ENCODE results near the gene SPEG.

SPEG gene

DNA sequence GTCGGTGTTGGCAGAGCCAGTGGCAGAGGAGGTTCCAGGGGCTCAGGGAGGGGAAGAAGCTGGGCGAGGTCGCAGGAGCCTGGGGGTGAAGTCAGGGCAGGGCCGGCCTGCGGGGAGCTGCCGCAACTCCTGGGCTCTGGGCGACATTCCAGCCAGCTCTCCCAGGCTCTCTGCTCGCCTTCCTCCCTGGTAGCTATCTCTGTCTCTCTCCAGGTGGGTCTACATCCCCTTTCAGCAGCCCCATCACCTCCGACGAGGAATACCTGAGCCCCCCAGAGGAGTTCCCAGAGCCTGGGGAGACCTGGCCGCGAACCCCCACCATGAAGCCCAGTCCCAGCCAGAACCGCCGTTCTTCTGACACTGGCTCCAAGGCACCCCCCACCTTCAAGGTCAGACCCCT is 27.0 kb downstream of the SPEG start:
- DNase-seq (ENCODE audit: low spot score) = no peak

DNA sequence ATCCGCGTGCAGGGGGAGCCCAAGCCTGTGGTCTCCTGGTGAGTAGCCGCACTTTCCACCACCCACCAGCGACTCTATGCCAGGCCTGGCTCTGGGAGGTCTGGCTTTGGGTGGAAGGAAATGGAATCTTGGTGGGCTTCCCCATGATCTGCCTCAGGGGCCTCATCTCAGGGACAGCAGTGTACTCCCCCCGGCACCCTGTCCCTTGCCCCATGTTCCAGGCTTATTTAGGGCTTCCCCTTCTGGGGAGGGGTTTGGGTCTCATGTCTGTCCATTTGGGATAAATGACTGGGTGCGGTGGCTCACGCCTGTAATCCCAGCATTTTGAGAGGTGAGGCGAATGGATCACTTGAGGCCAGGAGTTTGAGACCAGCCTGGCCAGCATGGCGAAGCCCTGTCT is 27.7 kb downstream of the SPEG start:
- DNase-seq (ENCODE audit: low spot score) = no peak

DNA sequence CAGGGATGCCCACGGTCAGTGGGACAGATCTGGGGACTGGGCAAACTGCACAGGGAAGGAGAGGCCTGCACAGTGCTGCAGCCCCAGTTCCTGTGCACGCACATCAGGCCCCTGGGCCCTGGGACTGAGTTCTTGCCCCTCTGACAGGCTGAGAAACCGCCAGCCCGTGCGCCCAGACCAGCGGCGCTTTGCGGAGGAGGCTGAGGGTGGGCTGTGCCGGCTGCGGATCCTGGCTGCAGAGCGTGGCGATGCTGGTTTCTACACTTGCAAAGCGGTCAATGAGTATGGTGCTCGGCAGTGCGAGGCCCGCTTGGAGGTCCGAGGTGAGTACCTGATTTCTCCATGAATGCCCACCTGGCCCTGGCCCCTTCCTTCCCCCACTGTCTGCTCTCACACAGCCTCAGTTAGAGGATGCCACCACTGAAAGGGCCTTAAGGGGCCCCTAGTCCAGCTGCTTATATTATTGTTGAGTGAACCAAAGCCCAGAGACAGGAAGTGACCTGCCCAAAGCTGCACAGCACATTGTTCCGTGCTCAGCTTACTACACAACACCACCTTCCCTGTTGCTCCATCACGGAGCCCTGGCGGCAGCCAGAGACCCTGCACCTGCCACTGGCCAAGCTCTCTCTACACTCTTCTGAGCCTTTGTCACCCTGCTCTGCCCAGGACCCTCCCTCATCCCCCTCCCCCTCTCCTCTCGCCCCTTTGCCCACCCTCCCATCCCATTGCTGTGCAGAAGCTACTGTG is 29.8 kb downstream of the SPEG start:
- no peak for DNase-seq (ENCODE audit: low spot score)

DNA sequence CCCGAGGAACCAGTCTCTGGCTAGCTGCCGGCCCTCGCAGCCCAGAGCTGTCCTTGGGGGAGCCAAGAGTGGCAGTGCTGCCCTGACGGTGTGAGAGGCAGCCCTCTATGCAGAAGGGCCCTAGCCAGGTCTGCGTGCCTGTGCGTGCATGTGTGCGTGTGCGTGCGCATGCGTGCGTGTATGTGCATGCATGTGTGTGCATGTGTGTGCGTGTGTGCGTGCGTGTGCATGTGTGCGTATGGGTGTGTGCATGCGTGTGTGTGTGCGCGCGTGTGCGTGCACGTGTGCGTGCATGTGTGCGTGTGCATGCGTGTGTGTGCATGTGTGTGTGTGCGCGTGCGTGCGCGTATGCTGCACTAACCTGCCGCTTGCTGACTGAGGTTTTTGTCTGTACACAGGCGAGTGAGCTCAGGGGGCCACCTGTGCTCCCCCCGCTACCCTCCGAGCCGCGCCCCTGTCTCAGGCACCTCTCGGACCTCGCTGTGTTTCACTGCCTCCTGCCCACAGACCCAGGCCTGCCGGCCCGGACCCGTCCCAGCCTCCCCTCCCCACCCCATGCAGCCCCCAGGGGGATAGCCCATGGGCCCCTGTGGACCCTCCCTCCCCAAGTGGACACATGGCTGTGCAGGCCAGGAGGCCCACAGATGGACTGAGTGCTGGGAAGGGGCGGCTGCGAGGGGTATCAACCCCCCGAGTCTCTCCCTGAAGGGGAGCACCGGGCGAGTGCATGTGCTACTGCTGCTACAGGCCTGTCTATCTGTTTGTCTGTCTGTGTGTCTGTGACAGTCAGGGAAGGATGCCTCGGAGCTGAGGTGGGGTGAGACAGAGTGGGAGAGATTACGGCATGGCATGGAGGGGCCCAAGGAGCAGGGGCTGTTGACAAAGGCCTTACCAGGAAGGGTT is 31.3 kb downstream of the SPEG start:
- no peak for DNase-seq (ENCODE audit: low spot score)

DNA sequence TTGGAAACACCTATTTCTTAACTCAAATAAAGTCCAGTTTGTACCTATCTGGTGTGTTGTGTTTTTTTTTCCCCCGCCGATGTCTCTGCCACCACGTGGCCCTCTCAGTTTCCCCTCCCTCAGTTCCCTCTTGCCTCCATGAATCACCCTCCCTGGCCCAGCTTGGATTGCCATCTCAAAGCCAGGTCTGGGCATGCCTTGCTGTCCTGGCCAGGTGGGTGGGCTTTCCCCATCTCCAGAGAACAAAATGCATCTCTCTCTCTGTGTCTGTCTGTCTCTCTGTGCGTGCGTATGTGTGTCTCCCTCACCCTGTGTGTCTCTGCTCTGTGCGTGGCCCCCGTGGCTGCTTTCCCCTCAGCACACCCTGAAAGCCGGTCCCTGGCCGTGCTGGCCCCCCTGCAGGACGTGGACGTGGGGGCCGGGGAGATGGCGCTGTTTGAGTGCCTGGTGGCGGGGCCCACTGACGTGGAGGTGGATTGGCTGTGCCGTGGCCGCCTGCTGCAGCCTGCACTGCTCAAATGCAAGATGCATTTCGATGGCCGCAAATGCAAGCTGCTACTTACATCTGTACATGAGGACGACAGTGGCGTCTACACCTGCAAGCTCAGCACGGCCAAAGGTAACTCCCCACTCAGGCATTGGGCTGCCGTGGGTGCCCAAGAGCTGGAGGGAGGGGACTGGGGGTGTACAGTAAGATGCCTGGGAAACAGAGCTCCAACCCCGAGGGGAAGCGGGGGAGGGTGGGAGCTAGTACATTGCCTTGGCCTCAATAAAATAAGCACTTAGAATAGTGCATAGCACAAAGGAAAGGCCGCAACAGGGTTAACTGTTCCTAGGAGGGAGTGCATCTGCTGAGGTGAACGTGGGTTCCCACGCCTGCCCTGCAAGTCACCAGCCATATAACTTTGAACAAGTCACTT is 32.4 kb downstream of the SPEG start:
- peak; percentile 44 for DNase-seq (ENCODE audit: low spot score)

DNA sequence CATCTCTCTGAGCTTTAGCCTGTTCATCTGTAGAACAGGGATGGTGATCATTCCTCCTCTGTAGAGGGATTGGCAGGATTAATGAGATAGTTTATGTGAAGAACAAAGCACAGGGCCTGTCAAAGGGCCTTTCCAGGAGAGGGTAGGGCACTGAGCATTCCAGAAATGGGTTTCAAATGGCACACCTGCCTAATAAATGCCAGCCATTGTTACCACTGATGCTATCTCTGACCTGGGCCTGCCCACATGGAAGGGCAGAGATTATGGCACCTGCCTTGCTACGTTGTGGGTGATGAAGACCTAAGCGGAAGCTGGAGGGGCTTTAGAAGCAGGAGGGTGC is 33.1 kb downstream of the SPEG start:
- no peak for DNase-seq (ENCODE audit: low spot score)

DNA sequence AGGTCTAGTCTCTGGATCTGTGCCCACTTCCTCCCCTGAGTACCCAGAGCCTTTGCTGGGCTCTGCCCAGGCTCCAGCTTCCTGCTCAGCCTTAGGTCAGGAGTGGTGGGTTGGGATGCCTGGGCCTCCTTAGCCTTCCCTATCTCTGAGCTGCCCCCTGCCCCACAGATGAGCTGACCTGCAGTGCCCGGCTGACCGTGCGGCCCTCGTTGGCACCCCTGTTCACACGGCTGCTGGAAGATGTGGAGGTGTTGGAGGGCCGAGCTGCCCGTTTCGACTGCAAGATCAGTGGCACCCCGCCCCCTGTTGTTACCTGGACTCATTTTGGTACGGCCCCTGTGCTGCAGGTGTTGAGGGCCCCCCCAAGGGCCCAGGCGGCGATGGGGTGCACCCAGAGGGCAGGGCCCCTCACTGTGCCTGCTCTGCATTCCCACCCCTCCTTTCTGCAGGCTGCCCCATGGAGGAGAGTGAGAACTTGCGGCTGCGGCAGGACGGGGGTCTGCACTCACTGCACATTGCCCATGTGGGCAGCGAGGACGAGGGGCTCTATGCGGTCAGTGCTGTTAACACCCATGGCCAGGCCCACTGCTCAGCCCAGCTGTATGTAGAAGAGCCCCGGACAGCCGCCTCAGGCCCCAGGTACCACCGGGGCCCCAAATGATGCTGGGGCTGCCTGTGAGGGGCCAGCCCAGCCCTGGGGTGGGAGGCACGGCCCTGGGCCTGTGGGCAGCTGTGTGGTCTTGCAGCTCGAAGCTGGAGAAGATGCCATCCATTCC is 34.0 kb downstream of the SPEG start:
- DNase-seq (ENCODE audit: low spot score) = no peak

DNA sequence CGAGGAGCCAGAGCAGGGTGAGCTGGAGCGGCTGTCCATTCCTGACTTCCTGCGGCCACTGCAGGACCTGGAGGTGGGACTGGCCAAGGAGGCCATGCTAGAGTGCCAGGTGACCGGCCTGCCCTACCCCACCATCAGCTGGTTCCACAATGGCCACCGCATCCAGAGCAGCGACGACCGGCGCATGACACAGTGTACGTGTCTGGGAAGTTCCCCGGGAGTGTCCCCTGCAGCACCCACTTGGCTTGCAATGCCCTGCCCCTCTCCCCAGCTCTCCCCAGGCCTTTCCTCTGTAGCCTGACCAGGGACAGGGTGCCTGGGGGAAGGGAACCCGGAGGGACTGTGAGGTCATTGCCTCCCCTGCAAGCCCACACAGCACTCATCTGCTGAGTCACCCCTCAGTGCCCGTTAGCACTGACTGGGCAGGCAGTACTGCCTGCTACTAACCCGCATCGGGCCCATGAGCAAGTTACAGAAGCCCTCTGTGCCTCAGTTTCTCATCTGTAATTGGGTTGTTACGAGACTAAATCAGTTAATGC is 34.6 kb downstream of the SPEG start:
- DNase-seq (ENCODE audit: low spot score) = no peak

DNA sequence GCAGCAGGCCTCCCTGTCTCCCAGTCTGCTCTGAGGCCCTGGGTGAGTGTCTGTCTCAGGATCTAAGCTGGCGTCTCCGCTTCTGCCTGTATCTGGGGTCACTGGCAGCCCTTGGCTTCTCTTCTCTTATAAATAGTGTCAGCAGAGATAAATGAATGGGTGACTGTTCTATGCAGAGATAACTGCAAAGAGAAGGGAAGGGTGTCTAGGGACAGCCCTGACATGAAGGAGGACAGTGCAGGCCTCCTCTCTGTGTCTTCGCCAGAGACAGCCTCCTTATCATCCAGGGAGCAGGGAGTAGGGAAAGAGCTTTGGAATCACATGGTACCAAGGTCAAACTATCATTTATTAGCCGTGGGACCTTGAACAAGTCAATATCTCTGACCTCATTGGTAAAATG is 35.8 kb downstream of the SPEG start:
- DNase-seq (ENCODE audit: low spot score) = no peak

DNA sequence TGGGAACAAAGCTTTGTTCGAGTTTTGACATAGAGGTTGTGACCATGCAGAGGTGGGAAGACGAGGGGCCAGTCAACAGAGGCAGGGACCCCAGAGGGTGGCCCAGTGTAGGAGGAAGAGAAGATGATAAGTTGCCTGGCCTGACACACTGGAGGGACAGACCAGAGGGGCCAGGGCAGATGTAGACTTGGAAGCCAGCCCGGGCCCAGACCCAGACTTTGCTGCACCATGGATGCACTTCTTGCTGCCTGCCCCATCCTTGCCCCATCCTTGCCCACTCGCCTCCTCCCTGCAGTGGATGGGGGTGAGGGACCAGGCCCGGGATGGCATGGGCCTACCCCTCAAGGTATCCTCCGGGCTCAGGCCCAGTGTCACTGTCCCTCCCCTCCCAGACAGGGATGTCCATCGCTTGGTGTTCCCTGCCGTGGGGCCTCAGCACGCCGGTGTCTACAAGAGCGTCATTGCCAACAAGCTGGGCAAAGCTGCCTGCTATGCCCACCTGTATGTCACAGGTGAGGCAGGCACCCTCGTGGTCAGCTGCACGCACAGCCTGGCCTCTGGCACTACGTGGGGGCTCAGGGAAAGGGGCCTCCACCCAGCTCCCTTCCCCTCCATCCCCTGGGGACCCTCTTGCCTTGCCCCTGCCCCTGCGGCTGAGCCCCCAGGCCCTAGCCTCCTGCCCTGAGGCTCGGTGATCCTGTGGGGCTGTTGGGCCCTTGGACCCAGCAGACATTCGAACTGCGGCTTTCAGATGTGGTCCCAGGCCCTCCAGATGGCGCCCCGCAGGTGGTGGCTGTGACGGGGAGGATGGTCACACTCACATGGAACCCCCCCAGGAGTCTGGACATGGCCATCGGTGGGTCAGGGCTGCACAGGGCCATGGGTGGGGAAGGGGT is 37.1 kb downstream of the SPEG start:
- no peak for DNase-seq (ENCODE audit: low spot score)

DNA sequence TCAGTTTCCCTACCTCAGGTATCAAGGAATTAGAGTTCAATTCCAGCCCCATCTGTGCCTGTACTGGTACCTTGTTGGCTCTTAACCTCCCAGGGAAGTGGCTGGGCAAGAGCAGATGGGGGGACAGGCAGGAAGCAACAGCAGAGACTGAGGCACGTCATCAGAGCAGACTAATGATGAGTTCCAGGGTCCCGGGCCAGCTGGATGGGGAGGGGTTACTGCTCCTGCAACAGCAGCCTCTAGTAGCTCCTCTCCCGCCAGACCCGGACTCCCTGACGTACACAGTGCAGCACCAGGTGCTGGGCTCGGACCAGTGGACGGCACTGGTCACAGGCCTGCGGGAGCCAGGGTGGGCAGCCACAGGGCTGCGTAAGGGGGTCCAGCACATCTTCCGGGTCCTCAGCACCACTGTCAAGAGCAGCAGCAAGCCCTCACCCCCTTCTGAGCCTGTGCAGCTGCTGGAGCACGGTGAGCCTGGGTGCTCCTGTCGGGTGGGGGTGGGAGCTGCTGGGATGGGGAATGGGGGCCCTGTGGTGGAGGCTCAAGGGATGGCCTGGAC is 38.1 kb downstream of the SPEG start:
- no peak for DNase-seq (ENCODE audit: low spot score)

DNA sequence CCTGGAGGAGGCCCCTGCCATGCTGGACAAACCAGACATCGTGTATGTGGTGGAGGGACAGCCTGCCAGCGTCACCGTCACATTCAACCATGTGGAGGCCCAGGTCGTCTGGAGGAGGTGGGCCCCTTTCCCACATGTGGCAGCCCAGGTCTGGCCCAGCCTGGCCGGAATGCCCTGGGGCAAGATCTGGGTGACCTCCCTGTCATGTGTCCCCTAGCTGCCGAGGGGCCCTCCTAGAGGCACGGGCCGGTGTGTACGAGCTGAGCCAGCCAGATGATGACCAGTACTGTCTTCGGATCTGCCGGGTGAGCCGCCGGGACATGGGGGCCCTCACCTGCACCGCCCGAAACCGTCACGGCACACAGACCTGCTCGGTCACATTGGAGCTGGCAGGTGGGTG is 38.9 kb downstream of the SPEG start:
- DNase-seq (ENCODE audit: low spot score) = no peak

DNA sequence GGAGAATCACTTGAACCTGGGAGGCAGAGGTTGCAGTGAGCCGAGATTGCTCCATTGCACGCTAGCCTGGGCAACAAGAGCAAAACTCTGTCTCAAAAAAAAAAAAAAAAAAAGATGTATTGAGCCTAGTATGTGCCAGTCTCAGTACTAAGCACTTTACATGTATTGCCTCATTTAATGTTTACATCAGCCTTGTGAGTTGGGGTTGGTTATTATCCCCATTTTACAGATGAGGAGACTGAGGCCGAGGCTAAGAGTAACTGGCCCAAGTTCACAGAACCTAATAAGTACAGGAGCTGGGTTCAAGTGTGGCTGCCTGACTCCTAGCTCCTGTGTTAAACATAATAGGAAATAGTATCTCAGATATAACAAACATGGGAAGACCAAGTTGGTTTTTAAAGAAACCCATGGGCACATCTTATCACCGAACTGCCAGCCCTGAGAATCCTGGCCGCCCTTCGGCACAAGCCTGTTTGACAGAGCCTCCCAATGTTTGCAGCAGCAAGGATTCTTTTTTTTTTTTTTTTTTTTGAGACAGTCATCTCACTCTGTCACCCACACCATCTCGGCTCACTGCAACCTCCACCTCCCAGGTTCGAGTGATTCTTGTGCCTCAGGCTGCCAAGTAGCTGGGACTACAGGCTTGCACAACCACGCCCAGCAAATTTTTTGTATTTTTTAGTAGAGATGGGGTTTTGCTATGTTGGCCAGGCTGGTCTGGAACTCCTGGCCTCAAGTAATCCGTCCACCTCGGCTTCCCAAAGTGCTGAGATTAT is 39.8 kb downstream of the SPEG start:
- peak; percentile 50 for DNase-seq (ENCODE audit: low spot score)

DNA sequence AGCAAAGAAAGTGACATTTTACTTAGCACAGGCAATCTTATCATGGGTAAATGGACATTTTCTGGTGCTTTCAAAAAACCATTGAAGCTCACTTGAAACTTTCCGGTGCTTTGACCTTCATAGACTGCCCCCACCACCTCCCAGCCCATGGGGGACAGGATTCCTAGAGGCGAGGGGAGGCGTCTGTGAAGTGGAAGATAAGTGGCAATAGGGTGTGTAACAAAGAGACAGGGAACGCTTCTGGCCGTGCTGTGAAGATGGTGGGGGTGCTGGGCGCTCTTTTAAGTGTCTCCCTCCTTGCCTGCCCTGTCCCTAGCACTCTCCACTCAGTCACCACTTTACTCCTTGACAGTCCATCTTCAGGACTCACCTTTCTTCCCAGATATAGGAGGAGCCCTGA is 40.6 kb downstream of the SPEG start:
- DNase-seq (ENCODE audit: low spot score) = no peak

DNA sequence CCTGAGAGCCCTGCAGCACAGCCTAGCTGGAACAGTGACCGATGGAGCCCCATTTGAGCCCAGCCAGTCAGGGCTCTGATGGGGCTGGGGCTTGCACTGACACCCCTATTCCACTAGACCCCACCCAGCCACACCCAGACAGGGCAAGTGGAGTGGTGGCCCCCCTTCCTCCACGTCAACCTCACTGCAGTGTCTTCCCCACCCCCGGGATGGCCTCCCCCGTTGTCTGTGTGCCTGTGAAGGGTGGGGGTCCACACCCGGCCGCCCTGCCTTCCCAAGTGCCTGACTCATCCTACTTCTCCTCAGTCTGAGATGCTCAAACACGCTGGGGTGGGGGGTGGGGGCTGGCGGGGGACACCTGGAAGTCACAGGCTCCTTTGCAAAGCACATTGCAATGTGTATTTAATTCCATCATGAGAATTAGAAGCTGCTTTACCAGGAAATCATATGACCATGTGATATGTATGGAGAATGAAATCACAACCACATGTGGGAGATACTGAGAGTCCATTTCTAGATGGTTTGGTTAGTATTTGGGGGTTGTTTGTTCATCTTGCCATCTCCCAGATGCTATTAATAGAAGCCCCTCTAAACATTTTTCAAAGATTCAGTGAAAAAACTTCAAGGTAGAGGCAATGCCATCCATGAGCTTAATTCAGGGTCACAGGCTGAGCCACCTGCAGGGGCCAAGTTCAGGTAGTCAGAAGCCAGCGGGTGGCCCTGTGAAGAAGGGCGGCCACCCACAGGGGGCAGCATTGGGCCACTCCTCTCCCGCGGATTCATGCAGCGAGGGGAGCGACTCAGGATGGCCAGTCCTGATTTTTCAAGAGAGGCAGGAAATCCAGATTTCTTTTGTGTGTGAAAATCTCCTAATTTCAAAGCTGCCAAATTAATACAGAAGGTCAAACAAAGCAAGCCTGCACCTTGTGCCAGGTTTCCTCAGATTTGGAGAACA is 41.3 kb downstream of the SPEG start:
- no peak for DNase-seq (ENCODE audit: low spot score)

DNA sequence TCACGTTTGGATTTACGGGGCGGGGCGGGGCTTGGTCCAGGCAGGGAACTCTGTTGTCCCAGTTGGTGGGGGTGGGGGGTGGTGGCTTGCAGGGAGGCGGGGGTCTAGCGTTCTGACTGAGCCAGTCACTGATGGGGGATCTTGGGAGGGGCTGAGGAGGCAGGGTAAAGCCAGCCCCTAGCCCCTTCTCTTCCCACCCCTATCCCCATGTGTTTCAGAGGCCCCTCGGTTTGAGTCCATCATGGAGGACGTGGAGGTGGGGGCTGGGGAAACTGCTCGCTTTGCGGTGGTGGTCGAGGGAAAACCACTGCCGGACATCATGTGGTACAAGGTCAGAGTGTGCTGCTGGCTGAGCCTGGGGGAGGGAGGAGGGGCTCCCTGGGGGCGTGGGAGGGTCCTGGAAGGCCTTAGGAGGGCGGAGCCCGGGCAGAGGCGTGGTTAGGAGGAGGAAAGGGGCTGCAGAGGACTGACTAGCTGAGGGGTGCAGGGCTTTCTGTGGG is 42.1 kb downstream of the SPEG start:
- no peak for DNase-seq (ENCODE audit: low spot score)

DNA sequence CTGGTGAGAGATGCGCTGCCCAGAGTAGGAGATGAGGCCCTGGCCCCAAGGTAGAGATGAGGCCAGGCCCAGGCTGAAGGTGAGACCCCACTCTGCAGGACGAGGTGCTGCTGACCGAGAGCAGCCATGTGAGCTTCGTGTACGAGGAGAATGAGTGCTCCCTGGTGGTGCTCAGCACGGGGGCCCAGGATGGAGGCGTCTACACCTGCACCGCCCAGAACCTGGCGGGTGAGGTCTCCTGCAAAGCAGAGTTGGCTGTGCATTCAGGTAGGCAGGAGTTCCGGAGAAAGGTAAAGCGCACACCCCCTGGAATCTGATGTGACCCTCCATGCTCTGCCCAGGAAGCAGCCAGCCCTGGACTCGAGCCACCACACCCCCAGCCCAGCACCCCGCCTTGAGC is 42.5 kb downstream of the SPEG start:
- DNase-seq (ENCODE audit: low spot score) = no peak

DNA sequence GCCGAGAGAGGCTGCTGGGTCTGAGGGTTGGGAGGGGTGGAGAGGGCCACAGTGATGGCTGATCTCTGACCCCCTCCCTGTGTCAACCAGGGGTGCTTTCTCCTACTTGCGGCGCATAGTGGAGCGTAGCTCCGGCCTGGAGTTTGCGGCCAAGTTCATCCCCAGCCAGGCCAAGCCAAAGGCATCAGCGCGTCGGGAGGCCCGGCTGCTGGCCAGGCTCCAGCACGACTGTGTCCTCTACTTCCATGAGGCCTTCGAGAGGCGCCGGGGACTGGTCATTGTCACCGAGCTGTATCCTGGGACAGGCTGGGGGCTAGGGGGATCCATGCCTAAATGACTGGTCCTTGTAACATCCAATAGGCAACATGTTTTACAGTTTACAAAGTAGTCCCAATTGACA is 43.2 kb downstream of the SPEG start:
- no peak for DNase-seq (ENCODE audit: low spot score)
